ENCODE measurements around the gene PXMP4. TPM values are rescaled to one million over a fixed set of nuclear protein-coding genes. Genes with fewer than 3 reads are reported as not detected.

Gene PXMP4
- total RNA-seq, 1 donor from 2014 or later: 4.3 TPM

DNA sequence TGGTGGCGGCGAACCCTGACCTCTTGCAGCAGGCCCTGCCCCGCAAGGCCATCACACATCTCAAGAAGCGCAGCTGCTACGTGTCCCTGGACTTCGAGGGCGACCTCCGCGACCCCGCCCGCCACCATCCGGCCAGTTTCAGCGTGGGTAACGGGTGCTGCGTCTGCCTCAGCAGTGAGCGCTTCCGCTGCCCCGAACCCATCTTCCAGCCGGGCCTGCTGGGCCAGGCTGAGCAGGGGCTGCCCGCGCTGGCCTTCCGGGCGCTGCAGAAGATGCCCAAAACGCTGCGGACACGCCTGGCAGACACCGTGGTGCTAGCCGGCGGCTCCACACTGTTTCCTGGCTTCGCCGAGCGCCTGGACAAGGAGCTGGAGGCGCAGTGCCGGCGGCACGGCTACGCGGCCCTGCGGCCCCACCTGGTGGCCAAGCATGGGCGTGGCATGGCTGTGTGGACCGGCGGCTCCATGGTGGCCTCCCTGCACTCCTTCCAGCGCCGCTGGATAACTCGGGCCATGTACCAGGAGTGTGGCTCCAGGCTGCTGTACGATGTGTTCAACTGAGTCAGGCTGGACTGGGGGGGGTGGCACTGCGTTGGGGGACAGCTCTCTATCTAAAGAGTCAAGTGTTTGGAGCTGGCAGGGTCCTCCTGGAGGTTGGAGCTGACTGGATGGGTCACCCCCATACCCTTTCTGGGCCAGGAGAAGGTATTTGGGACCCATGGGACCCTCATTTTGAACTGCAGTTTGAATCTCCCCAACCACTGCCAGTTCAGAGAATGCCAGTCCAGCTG lies 52.2 kb downstream of the PXMP4 start:
- DNase-seq: peak; percentile 88

DNA sequence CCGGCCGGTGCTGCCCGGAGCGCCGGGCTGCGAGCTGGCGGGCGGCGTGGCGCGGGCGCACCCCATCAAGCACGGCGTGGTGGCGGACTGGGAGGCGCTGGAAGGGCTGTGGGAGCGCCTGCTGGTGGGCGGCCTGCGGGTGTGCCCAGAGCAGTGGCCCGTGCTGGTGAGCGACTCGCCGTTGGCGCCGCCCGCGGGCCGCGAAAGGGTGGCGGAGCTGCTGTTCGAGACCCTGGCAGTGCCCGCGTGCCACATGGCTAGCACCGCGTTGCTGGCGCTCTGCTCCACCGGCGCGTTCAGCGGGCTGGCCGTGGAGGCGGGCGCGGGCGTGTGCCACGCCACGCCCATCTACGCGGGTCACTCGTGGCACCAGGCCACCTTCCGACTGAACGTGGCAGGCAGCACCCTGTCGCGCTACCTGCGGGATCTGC lies 52.9 kb downstream of the PXMP4 start:
- DNase-seq: peak; percentile 48

DNA sequence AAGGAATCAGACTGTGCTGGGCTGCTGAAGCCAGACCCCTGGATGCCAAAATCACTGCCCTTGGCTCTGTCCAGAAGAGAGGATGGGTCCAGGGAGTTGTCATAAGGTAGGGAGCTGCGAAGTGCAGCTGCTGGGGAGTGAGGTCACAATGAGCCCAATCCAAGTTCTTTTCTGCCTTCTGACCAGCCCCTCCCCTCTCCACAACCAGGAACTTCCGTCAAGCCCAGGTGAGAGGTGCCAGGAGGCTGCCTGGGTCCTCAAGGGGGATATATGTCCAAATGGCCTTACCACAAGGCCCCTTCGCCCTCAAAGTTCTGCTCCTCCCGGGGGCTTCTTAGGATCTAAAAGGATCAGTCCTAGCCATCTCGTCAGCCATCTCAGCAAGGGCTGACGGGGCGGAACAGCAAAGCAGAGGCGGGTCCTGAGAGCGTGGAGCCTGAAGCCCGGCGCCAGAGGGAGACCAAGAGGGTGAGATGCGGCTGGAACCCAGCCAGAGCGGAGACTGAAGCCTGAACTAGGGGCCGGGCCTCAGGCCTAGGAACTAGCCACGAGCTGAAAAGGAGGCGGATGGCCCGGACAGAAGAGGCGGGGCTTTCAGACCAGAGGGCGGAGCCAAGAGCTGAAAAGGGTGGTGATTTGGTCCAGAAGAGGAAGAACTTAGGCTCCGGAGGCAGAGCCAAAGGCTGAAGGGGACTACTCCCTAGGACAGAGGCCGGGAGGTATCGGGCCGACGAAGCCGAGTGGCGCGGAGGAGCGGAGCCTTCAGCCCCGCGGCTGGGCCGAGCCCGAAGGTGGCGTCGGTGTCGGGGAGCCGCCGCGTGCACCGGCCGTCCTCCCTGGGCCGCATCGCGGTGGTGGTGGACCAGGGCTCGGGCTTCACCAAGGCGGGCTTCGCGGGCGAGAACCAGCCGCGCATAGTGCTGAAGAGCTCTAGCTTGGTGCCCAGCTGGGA lies 53.5 kb downstream of the PXMP4 start, which contains the start of gene ACTL10:
Gene ACTL10 (plus strand): TSS at position 651 of the 952 bp plus-strand sequence. CDS start 555 bp downstream, outside the sequence.
- peak; percentile 98 for DNase-seq

DNA sequence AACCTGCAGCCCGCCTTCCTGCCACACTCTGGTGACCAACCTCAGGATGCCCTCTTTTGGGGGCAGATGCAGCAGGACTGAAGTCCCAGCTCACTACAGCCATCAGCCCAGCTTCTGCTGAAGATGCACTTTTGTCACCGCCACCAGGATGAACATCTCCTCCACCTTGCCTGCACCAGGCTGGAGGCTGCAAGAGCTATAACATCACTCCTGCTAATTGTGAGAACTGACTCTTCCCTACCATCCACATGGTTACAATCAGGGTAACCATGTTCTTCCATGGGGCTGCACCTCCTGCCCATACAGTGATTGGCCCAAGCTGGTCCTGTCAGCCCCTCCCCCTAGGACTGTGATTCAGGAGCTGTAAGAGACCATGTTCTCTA lies 55.4 kb downstream of the PXMP4 start:
- no peak for DNase-seq

DNA sequence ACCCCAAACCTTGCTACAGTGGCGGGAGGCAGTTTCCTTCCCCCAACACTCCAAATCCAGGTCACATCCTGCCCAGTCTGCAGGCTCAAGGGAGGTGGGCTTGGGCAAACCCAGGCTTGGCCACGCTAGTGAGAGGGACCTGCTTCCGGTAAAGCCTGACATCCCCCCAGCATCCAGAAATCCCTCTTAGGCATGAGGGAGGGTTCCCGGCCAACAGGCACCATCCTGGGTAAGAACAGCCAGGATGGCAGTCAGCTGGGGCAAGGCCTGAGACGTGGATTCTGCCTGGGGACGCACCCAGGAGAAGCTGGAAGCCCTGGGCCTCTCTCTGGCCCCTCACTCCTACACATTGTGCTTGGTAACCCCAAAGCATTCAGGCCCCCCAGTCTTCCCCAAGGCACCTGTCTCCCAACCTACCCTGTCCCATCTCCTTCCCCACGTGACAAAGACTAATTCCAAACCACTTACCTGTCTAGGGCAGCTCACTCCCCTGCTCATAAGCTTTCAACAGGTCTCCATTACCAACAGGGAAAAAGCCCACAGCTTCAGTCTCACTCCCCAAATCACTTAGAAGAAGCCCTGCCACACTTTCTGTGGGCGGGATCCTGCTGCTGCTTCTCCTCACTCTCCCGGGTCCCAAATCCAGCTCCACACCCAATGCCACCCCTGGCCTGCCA lies 55.9 kb downstream of the PXMP4 start:
- no peak for DNase-seq

DNA sequence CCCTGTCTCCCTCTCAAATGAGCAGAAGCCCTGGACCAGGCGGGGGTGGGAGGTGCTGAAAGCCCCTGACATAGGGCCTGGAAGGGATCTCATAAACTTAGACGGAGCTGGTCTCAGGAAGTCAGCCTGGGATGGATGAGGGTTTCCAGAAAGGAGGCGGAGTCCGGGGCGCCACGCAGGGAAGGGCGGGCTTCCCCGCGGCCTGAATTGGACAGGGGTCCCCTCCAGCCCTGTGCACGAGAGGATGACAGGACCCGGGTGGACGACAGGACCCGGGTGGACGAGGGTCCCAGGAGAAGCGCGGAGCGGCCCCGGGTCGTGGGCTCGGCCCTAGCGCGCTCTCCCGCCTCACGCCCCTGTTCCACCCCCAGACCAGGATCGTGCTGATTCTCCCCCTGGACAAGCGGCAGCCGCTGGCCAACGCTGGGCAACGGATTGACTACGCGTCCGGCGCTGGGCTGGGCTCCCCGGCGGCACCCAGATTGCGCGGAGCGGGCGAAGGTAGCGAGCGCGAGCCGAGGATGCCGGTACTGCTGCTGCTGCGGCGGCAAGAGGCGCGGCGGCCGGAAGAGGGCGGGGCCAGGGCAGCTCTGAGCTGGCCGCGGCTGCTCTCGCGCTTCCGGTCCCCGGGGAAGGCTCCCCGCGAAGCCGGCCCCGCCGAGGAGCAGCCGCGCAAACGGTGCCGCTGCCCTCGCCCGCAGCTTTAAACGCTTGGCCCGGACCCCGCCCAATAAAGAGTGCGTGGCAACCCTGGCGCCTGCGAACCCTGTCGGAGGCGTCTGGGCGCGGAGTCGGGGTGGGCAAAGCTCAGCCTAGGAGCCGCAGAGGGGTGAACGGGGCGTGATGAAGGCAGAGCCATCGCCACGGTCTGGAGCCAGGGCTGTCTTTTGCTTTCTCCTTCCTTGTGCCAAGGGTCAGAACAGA lies 56.7 kb downstream of the PXMP4 start:
- peak; percentile 66 for DNase-seq

DNA sequence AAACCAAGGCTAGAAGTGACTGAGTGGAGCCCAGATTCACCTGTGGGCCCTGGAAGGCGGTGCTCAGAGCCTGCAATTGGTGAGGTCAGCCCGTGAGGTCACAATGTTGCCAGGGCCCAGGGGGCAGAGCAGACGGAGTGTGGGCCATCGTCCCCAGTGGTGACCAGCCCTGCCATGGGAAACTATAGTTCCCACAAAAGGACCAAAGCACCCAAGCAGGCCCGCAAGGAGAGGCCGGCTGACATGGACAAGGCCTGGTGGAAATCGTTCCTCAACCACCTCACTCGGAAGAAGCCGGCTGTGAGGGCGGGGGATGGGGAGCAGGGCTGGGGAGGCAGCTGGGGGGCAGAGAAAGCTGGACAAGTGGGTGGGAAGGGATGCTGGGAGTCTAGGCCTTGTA lies 57.9 kb downstream of the PXMP4 start, which contains the start of gene C20orf144:
Gene C20orf144 (plus strand): TSS at position 156 of the 400 bp plus-strand sequence. CDS start 19 bp downstream, at position 175.
- no peak for DNase-seq

DNA sequence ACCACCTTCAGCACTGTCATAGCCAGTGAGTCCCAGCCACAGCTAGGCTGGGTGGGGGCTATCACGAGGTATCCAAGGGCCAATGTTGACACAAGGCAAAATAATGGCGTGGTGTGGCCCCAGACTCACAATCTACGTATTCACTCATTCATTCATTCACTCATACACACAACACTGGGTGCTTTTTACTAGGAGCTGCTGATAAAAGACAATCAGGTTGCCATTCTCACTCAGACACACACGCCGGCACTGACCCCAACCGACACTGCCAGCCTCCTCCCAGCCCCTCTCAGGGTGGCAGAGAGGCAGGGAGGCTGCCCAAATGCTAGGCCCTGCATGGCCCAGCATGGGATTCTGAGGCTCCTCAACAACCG lies 59.4 kb downstream of the PXMP4 start:
- no peak for DNase-seq

DNA sequence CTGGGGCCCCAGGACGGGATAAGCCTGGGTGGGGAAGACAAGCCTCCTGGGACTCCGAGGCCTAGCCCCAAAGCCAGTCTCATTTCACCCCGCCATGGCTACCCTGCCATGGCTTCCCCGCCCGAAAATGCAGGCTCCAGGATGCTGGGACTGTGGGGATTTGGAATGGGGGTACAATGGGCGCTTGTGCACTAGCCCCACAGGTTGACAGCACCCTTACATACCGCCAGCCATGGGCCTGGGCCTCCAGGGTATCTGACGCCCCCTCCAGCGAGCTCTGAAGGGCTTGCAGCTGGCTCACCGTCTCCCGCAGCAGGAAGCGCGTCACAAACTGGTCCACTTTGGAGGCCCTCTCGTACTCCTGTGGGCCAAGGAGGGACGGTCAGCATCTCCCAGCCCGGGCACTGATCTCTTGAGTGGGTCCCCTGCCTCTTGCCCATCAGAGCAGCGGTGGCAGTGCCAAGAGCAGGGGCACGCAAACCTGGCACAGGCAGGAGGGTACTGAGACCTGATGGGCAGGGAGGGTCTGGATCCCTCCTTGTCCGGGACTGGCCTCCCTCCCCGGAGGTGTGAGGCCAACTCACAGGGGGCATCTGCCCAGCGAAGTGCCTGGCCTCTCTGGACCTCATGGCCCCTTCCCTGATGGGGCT lies 60.0 kb downstream of the PXMP4 start:
- DNase-seq: no peak

DNA sequence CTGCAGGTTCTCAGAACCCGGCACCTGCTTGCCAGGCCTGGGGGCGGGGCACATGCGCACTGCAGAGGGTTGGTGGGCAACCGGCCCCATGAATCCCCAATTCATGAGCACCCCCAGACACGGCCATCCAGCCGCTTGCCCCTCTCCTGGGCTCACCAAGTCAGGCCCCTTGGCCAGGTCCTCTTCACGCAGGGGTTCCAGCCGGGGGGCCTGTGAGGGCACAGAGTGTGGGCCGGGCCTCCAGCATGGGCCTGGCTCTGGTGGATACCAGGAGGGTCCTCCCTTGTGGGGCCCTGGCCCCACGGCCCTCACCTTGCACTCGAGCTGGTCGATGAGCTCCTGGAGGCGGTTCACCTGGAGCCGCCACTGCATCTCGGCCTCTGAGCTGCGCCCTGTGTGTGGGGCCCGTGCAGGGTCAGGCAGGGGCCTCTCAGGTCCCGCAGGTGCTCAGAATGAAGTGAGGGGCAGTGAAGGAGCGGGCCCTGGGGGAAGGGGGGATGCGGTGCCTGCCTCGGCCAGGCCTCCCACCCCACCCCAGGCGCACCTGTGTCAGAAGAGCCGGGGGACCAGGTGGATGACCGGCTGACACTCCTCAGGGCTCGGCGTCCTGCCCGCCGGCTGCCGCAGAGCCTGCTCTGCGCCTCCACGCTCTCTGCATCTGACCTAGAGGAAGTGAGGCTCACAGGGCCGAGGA lies 60.6 kb downstream of the PXMP4 start:
- DNase-seq: no peak

DNA sequence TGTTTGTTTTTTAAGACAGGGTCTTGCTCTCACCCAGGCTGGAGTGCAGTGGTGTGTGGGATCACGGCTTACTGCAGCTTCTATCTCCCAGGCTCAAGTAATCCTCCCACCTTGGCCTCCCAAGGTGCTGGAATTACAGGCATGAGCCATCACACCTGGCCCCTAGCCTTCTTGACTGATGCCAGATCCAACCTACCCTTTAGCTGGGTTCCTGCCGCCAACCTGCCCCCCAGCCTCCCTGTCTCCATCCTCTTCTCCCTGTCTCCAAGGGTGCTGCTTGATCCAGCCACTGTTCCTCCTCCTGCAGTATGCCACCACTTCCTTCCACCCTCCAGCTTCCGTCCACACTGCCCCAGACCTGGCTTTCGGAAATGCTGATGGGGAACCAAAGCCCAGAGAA lies 61.2 kb downstream of the PXMP4 start:
- DNase-seq: no peak

DNA sequence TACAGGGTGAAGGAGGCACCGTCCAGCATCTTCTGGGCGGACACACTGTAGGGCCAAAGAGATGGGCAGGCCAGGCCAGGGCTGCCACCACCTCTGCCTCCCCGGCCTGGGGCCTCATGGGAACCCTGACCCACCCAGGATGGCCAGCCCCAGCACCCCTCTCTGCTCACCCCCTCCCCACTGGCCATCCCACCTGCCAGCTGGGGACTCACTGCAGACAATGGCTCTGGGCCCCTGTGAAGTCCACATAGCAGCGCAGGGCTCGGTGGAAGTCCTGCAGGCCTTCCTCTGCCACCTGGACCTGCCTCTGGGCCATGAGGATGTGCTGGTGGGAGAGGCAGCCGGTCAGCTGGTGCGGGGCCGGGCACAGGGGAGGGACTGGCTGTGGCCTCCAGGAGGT lies 61.6 kb downstream of the PXMP4 start:
- no peak for DNase-seq

DNA sequence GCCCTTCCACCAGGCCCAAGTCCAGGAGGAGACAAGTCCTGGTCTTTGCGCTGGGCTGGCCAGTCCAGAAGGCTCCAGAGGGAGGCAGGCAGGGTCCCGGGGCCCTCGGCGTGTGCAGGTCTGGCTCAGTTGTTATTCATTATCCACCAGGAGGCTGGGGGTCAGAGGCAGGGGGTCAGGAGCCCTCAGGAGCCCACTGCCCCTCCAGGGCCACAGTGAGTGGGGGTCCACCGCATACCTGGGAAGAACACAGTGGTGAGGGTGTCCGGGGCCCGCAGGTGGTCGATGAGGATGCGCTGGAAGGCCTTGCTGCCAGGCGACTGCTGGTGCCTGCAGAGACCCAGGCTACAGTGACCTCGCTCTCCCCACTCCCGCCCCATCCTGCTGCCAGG lies 62.4 kb downstream of the PXMP4 start:
- no peak for DNase-seq

DNA sequence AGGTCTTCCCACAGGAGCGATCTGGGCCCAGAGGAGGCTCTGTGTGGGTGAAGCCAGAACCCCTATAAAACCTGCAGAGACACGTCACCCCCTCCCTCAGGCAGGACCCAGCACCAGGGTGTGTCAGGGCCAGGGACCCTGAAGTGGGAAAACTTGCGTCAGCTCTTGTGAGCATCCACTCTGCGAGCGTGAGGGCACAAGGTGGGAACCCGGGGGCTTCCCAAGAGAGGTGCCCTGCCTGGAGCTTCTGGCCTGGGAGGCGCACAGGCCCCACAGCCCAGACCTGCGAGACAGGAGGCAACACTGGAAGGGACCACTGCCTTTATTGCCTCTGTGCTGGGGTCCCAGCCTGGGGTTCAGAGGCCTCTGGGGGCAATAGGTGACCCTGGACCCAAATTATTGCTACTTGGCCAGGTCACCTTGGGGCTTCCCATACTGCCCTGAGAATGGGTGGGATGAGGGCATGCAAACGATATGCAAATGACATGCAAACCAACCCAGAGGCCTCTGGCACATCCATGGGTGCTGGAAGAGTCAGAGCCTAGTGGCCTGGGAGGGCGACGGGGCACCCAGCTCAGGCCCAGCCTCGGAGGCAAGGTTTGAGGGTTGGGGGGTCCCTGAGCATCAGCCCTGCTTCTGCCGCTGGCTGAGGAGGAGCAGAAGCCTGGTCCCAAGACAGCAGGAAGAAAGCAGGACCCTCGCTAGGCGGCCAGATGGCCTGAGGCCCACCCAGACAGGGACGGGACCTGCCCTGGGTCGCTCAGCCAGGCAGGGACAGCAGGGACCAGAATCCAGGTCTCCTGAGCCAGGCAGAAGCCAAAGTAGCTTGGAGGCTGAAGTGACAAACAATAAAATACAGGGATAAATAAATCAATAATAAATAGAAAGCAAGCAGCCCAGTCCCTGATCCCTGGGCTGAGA lies 63.1 kb downstream of the PXMP4 start:
- no peak for DNase-seq

DNA sequence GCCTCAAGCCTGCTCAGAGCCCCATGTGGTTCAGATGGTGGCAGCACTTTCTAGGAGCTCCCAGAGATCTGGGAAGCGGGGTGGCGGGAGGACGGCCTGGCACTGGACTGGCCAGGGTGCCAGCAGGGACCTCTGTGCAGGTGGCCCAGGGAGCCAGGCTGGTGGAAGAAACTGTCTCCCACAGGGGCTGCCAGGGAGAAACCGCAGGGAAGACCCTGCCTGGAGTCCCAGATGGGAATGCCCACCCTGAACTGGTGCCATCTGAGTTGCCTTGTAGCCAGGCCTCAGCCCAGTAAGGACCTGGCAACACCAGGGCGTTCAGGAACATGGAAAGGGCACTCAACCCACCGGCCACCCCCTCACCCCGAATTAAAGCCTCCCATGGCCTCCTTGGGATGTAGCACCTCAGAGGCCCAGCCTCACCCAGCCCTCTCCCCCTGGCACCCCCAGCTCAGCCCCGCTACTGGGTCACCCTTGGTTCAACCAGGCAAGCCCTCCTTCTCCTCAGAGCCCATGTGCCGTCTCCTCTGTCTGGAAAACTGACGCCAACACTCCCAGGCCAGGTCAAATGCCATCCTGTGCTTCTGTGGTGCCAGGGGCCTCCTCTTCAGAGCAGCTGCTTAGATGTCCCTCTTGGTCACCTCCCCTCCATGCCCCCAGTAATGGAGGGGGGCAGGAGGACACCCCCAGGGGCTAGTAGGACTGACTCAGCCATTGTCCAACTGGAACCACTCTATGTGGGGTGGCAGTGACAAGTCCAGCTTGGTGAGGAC lies 63.9 kb downstream of the PXMP4 start:
- DNase-seq: no peak

DNA sequence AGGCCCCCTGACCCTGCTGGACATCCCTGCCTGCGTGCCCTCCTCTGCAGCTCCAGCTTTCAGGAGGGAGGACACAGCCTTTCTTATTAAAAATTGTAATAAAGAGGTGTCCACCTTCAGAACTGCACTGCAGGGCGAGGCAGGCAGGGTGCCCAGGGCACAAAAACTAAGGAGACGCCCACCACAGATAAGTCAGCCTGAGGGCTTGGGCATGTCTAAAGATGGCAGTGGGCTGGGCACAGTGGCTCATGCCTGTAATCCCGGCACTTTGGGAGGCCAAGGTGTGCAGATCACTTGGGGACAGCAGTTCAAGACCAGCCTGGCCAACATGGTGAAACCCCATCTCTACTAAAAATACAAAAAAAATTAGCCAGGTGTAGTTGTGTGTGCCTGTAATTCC lies 64.9 kb downstream of the PXMP4 start:
- DNase-seq: no peak

DNA sequence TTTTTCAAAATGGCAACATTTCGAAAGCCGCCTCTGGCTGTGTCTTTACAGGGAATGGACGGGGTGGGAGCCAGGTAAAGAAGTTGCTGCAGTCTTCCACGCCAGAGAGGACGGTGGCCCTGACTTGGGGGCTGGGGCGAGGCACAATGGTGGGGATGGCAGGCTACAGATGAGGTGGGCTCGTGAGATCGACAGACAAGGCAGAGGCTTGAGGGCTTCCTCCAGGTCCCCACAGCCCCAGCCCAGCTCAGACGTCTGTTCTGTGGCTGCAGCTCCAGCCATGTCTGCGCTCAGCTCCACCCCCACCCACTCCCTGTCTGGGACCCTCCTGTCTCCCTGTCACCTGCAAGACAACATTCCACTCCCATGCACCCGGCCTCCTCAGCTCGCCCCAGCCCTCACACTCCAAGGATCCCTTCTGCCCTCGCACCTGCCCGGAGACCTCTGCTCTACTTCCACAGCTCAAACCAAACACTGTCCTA lies 65.4 kb downstream of the PXMP4 start:
- DNase-seq: no peak

DNA sequence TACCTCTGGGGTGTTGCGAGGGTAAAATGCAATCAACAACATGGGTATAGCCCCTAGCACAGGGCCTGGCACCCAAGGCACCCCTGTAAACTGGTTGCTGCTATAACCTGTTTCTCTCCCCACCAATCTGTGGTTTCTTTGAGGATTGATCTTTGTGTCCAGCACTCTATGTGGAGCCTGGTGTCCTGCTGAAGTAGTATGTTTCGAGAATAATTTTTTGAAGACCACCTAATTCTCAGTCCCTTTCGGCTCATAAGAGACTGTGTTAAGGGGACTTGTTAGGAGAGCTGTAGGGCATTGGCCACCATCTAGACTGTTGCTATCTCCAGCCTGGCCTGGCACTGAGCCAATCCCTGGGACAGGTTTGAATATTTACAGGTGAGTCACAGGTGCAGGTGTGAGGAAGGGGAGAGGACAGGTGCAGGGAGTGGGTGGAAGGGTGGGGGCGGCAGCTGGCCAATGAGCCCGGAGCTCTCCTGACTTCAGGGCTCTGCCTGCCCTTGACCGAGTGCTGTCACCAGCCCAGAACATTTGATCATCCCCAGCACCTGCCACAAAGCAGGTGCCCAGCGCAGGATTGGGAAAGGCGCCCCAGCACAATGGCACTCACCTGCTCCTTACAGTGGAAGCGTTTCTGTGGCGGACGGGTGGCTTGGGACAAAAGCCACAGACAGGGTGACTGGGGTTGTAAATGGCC lies 66.1 kb downstream of the PXMP4 start:
- no peak for DNase-seq
